ENCODE measurements around the gene TBC1D20. TPM values are rescaled to one million over a fixed set of nuclear protein-coding genes. Genes with fewer than 3 reads are reported as not detected.
A peak's percentile ranks its signal among the peaks of the same experiment; 100 is the strongest.

TBC1D20 gene
- total RNA-seq, 2 experiments from 2014 or later = 22.2 to 23.8 TPM

DNA sequence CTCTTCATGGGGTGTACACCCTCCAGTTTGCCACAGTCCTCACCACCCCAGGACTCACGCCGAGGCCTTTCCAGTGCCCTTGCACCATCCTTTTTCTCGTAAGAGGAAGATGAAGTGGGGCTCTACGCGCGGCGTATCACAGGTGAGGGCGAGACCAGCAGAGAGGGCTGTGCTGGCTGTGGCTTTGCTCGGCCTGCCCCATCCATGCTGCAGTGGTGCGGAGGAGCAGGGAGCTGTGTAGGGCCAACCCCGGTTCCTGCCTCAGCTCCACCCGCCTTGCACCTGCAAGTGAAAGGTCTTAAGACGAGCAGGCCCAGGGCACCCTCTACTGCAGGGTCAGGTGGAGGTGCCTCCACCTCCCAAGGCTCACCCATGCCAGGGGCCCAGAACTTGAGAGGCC lies 30.1 kb downstream of the TBC1D20 start:
- Mint-ChIP-seq H3K27me3 (no peaks in the 10 kb centered on the region), H3K9me3 (no peaks in the 10 kb centered on the region), H3K27ac (peak overlapping the region; percentile 96), H3K4me1 (ENCODE audit: low read depth) (peaks cover 65% of the 10 kb centered on the region), H3K4me3 (no peak overlapping the region), H3K36me3 (ENCODE audit: low read depth) (peaks cover 74% of the 10 kb centered on the region)
- intact Hi-C loops (cut with micrococcal nuclease) = no loop called here
- DNase-seq = no peak
- ChIA-PET CTCF (interaction anchor here (0.8 to 2.7 kb wide), 6 partner anchors 26 to 86 kb away, joined by 3 to 15 read pairs (median 4); no protein-coding TSS in a partner anchor), POLR2A (interaction anchor here (0.9 to 1.5 kb wide), 5 partner anchors 10 to 104 kb away, joined by 3 to 5 read pairs (median 4); no protein-coding TSS in a partner anchor)
- TF ChIP-seq CTCF (IDR thresholded peaks at IDR 0.05) = no peak
- no peak for ATAC-seq

DNA sequence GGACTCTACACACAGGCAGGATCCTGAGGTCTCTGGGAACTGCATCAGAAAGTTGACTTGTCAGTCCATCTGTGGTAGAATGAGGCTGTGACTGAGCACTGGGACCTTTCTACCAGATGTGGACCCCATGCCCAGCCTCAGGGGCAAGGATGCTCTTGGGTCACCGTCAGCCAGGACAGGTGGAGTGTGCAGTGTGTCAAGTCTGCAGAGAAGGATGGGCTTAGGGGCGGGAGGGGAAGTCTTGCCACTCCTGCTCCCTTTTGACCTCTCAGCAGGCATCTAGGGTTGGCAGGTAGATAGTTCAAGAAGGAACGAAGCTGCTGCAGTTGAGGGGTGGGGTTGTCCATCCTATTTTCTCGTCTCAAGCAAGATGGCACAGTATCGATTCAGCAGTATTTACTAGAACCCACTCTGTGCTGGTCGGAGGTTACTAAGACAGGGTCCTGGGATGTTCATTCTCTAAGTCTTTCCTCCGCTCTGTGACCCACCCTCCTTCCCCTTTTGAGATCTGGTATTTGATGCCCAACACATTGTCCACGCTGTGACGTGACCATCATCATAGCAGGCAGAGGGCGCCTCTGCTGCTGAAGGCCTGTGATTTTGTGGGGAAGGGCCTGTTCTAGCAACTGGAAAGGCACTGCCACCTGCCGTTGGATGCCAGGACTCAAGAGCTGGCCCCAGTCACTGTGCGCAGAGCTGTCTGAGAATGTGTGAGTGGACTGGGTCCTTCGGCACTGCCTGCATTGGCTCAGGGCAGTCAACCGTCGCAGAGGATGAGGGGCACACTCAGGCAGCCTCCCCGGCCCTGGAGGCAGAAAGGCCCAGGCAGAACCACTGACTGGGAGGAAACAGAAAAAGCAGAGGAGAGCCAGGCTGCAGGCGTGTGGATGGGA lies 31.1 kb downstream of the TBC1D20 start:
- ATAC-seq (no peak), DNase-seq (peak; percentile 67)
- Mint-ChIP-seq H3K9me3 (no peaks in the 10 kb centered on the region), H3K27ac (peak overlapping the region; percentile 86), H3K4me3 (no peak overlapping the region), H3K4me1 (ENCODE audit: low read depth) (peaks cover 65% of the 10 kb centered on the region), H3K27me3 (no peaks in the 10 kb centered on the region), H3K36me3 (ENCODE audit: low read depth) (peaks cover 70% of the 10 kb centered on the region)
- intact Hi-C loops (cut with micrococcal nuclease) = no loop called here
- peak; percentile 22 for TF ChIP-seq CTCF (IDR thresholded peaks at IDR 0.05)
- CTCF ChIA-PET = interaction anchor here (0.6 to 2.7 kb wide), 10 partner anchors 21 to 165 kb away, joined by 3 to 15 read pairs (median 4); no protein-coding TSS in a partner anchor
- POLR2A ChIA-PET = interaction anchor here (0.9 kb wide), 2 partner anchors 27 to 104 kb away, joined by 3 to 4 read pairs; no protein-coding TSS in a partner anchor

DNA sequence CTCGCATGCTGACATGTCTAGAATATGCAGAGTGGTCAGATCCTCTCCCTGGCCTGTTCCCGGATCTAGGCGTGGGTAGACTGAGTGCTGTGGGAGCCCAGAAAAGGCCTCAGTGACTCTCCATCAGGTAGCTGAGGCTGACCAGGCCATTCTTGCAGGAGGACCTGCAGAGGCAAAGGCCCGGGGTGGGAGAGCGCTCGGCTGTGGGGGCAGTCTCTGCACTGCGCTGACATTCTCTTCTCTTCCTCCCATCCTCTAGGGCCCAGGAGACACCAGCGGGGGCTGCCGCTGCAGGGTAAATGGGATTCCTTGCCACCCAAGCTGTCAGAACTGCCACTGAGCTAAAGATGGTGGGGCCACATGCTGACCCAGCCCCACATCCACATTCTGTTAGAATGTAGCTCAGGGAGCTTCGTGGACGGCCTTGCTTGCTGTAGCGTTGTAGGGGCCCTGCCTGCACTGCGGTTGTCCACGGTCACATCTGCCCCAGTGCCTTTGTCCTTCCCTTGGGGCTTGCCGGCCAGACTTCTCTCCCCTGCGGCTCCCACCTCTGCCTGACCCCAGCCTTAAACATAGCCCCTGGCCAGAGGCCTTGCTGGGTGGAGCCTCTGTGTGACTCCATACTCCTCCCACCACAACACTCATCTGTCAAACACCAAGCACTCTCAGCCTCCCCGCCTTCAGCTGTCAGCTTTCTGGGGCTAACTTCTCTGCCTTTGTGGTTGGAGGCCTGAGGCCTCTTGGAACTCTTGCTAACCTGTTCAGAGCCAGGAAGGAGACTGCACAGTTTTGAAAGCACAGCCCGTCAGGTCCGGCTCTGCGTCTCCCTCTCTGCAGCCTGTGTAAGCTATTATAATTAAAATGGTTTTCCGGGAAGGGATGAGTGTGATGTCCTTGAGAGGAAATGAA lies 32.0 kb downstream of the TBC1D20 start:
- Mint-ChIP-seq H3K4me3 (no peak overlapping the region), H3K27me3 (no peaks in the 10 kb centered on the region), H3K27ac (peak overlapping the region; percentile 42), H3K9me3 (no peaks in the 10 kb centered on the region), H3K4me1 (ENCODE audit: low read depth) (peaks cover 62% of the 10 kb centered on the region), H3K36me3 (ENCODE audit: low read depth) (peaks cover 66% of the 10 kb centered on the region)
- CTCF ChIA-PET = interaction anchor here (1.2 to 2.7 kb wide), 3 partner anchors 20 to 164 kb away, joined by 3 to 15 read pairs (median 3); no protein-coding TSS in a partner anchor
- DNase-seq (no peak), ATAC-seq (no peak)
- no peak for TF ChIP-seq CTCF (IDR thresholded peaks at IDR 0.05)
- POLR2A ChIA-PET = interaction anchor here (1.0 kb wide), 1 partner anchor 9 kb away, joined by 3 read pairs; no protein-coding TSS in a partner anchor
- intact Hi-C loops (cut with micrococcal nuclease) = no loop called here

GRCh38 chr20:428658-429200 lies 33.6 kb downstream of the TBC1D20 start:
- Mint-ChIP-seq H3K27ac (no peak overlapping the region), H3K9me3 (no peaks in the 10 kb centered on the region), H3K36me3 (ENCODE audit: low read depth) (peaks cover 67% of the 10 kb centered on the region), H3K27me3 (no peaks in the 10 kb centered on the region), H3K4me3 (no peak overlapping the region), H3K4me1 (ENCODE audit: low read depth) (peaks cover 49% of the 10 kb centered on the region)
- CTCF ChIA-PET = interaction anchor here (2.1 kb wide), 1 partner anchor 12 kb away, joined by 4 read pairs; no protein-coding TSS in a partner anchor
- DNase-seq (no peak), ATAC-seq (no peak)
- no peak for TF ChIP-seq CTCF (IDR thresholded peaks at IDR 0.05)
- POLR2A ChIA-PET = interaction anchor here (1.5 to 1.7 kb wide), 2 partner anchors 10 to 21 kb away, joined by 5 to 8 read pairs; no protein-coding TSS in a partner anchor
- intact Hi-C loops (cut with micrococcal nuclease) = no loop called here
